PC-3 (cell line): ENCODE measurements around the gene CORIN.

ENCODE experiments used
- CTCF ChIP-seq: fragments of 300-600 bp; sonication (generic); conservative IDR thresholded peaks from 2 replicates; pipeline ENCODE4 v1.5.1; 2017; ENCODE audit warnings: antibody characterized with exemption, low read depth, mild to moderate bottlenecking, low read length
- EZH2 ChIP-seq: fragments of 300-600 bp; sonication (generic); IDR thresholded peaks from one replicate; pipeline ENCODE4 v1.6.1; 2017; ENCODE audit warnings: antibody characterized with exemption, mild to moderate bottlenecking, low read length; ENCODE audit not compliant: unreplicated experiment
- EZH2phosphoT487 ChIP-seq: fragments of 300-600 bp; sonication (generic); IDR thresholded peaks from 2 replicates; pipeline ENCODE4 v1.6.1; 2018; ENCODE audit warnings: mild to moderate bottlenecking, antibody characterized with exemption, low read length, borderline replicate concordance

GRCh38 chr4:47731182-47731581 lies 106.7 kb downstream of the CORIN start:
- no peak for TF ChIP-seq CTCF
- no peak for TF ChIP-seq EZH2
- TF ChIP-seq EZH2phosphoT487, result no peak
